Ishikawa (cell line): ENCODE results near the gene EYA4.

ENCODE experiments used
- CEBPB ChIP-seq: IDR thresholded peaks from 2 replicates; pipeline ENCODE4 v1.6.1; 2012
- CREB1 ChIP-seq: IDR thresholded peaks from 2 replicates; pipeline ENCODE4 v1.6.1; 2012; ENCODE audit warnings: low read depth
- EGR1 ChIP-seq: IDR thresholded peaks from 2 replicates; pipeline ENCODE4 v1.6.1; 2012
- EP300 ChIP-seq: IDR thresholded peaks from 2 replicates; pipeline ENCODE4 v1.6.1; 2012; ENCODE audit warnings: borderline replicate concordance
- FOXM1 ChIP-seq: IDR thresholded peaks from 2 replicates; pipeline ENCODE4 v1.6.1; 2012; ENCODE audit warnings: low read depth, borderline replicate concordance
- MAX ChIP-seq: IDR thresholded peaks from 2 replicates; pipeline ENCODE4 v1.6.1; 2012
- NFIC ChIP-seq: IDR thresholded peaks from 2 replicates; pipeline ENCODE4 v1.6.1; 2012
- RAD21 ChIP-seq: IDR thresholded peaks from 2 replicates; pipeline ENCODE4 v1.6.1; 2012; ENCODE audit warnings: low read depth
- REST ChIP-seq: IDR thresholded peaks from 2 replicates; pipeline ENCODE4 v1.6.1; 2012; ENCODE audit warnings: low read depth, mild to moderate bottlenecking
- TAF1 ChIP-seq: IDR thresholded peaks from 2 replicates; pipeline ENCODE4 v1.6.1; 2012; ENCODE audit warnings: low read depth, mild to moderate bottlenecking
- TCF12 ChIP-seq: IDR thresholded peaks from 2 replicates; pipeline ENCODE4 v1.6.1; 2012; ENCODE audit warnings: low read depth
- TEAD4 ChIP-seq: IDR thresholded peaks from 2 replicates; pipeline ENCODE4 v1.6.1; 2012
- USF1 ChIP-seq: IDR thresholded peaks from 2 replicates; pipeline ENCODE4 v1.6.1; 2012
- YY1 ChIP-seq: IDR thresholded peaks from 2 replicates; pipeline ENCODE4 v1.6.1; 2012; ENCODE audit warnings: low read depth
- ZBTB7A ChIP-seq: IDR thresholded peaks from 2 replicates; pipeline ENCODE4 v1.6.1; 2012; ENCODE audit warnings: low read depth

Gene EYA4

GRCh38 chr6:133428295-133428694 is 187.1 kb downstream of the EYA4 start:
- TF ChIP-seq REST (no peak), MAX (peak; percentile 20), USF1 (no peak), NFIC (peak; percentile 67), TAF1 (no peak), RAD21 (peak; percentile 25; the same call in 1 of the 2 replicates), EGR1 (no peak), CREB1 (peak; percentile 85), FOXM1 (peak; percentile 93), YY1 (peak; percentile 35; the same call in 1 of the 2 replicates), EP300 (peak; percentile 94), ZBTB7A (no peak), TCF12 (peak; percentile 95), TEAD4 (peak; percentile 98), CEBPB (peak; percentile 39; the same call in 1 of the 2 replicates)

- TF ChIP-seq TEAD4, result no peak
- no peak for TF ChIP-seq CEBPB
- TF ChIP-seq ZBTB7A, result no peak
- TF ChIP-seq TCF12, result no peak
Measured at GRCh38 chr6:133430530-133430929, 189.4 kb downstream of the EYA4 start.

- TF ChIP-seq NFIC, result no peak
- TF ChIP-seq USF1, result no peak
- no peak for TF ChIP-seq TAF1
- no peak for TF ChIP-seq REST
- TF ChIP-seq FOXM1, result no peak
- no peak for TF ChIP-seq TCF12
- TF ChIP-seq CREB1, result no peak
- no peak for TF ChIP-seq EGR1
- no peak for TF ChIP-seq EP300
- no peak for TF ChIP-seq ZBTB7A
- no peak for TF ChIP-seq CEBPB
- no peak for TF ChIP-seq RAD21
- TF ChIP-seq YY1, result no peak
- TF ChIP-seq TEAD4, result no peak
Measured at GRCh38 chr6:133431031-133431430, 189.9 kb downstream of the EYA4 start.

GRCh38 chr6:133432021-133432989 is 191.1 kb downstream of the EYA4 start:
- TF ChIP-seq EGR1, result peak; percentile 20; the same call in 1 of the 2 replicates
- TF ChIP-seq EP300, result peak; percentile 71; the same call in 1 of the 2 replicates
- no peak for TF ChIP-seq REST
- peak; percentile 3; the same call in 1 of the 2 replicates for TF ChIP-seq CEBPB
- TF ChIP-seq FOXM1, result peak; percentile 68
- TF ChIP-seq TEAD4, result peak; percentile 53; the same call in 1 of the 2 replicates
- no peak for TF ChIP-seq YY1
- TF ChIP-seq CREB1, result no peak
- peak; percentile 60 for TF ChIP-seq MAX
- no peak for TF ChIP-seq ZBTB7A
- TF ChIP-seq RAD21, result peak; percentile 19; the same call in 1 of the 2 replicates
- TF ChIP-seq TCF12, result peak; percentile 86
- TF ChIP-seq NFIC, result peak; percentile 70
- TF ChIP-seq TAF1, result no peak; the same call in 1 of the 2 replicates
- TF ChIP-seq USF1, result no peak
